Stomach (tissue), 9 donors: Measurements from ENCODE around the gene CBLIF. TPM values are rescaled to one million over a fixed set of nuclear protein-coding genes. Genes with fewer than 3 reads are reported as not detected.
A peak's percentile ranks its signal among the peaks of the same experiment; 100 is the strongest.
"Not testable (repeated sequence)": the region's sequence is repeated elsewhere in the genome, so short reads cannot be mapped to it uniquely, and the experiment has no call there.

ENCODE experiments used
- DNase-seq, 2 donors: peaks; one replicate each; pipeline versions ENCODE4 v3.0.0 to v3.0.0-alpha.2; 2013 to 2019
- H3K27ac ChIP-seq, 5 donors: fragments of 200-600 bp in 4 of 5; sonication (generic) in 4 of 5; one replicate each; pipeline ENCODE4 v1.5.1; 2013 to 2019; ENCODE audit warnings: mild to moderate bottlenecking in 1 of 5, moderate library complexity in 1 of 5
- H3K27me3 ChIP-seq, 3 donors: fragments of 200-600 bp; sonication (generic); one replicate each; pipeline ENCODE4 v1.5.1; 2017 to 2019; ENCODE audit warnings: mixed run types in 1 of 3
- H3K36me3 ChIP-seq, 4 donors: fragments of 200-600 bp; sonication (generic); 1 replicate in 3 of 4; 2 replicates in 1 of 4; pipeline ENCODE4 v1.5.1; 2016 to 2019
- H3K4me1 ChIP-seq, 4 donors: fragments of 200-600 bp; sonication (generic); one replicate each; pipeline ENCODE4 v1.5.1; 2016 to 2019
- H3K4me3 ChIP-seq, 4 donors: fragments of 200-600 bp; sonication (generic) in 3 of 4; one replicate each; pipeline ENCODE4 v1.5.1; 2016 to 2019; ENCODE audit warnings: mild to moderate bottlenecking in 1 of 4
- H3K9me3 ChIP-seq, 4 donors: fragments of 200-600 bp; sonication (generic); one replicate each; pipeline ENCODE4 v1.5.1; 2016 to 2019
- CTCF ChIP-seq, 7 experiments: fragments of 450-650 bp in 4 of 7; fragments of 200-600 bp in 3 of 7; sonication (generic) in 3 of 7; IDR thresholded peaks; one replicate each; pipeline ENCODE4 v1.5.1; 2016 to 2019; ENCODE audit warnings: antibody characterized with exemption in 7 of 7, control low read depth in 2 of 7, mild to moderate bottlenecking in 1 of 7
- EP300 ChIP-seq: sonication (generic); formaldehyde crosslinking; IDR thresholded peaks from one replicate; pipeline ENCODE4 v1.6.1; 2017; ENCODE audit warnings: antibody characterized with exemption
- POLR2A ChIP-seq, 4 donors: fragments of 450-650 bp; IDR thresholded peaks; one replicate each; pipeline ENCODE4 v1.6.1; 2016; ENCODE audit warnings: antibody characterized with exemption in 4 of 4, control low read depth in 2 of 4, mild to moderate bottlenecking in 1 of 4, moderate library complexity in 1 of 4
- POLR2AphosphoS5 ChIP-seq, 3 donors: sonication (generic); formaldehyde crosslinking; IDR thresholded peaks; one replicate each; pipeline ENCODE4 v1.6.1; 2016; ENCODE audit warnings: antibody characterized with exemption in 3 of 3
- WGBS, 5 donors: extraction: QIAGEN DNeasy Blood & Tissue Kit in 3 of 5; methylation state at CpG; one replicate each; pipeline versions ENCODE4 v1.1.5 to v1.1.7; 2013 to 2018; 5-methylcytosine and 5-hydroxymethylcytosine counted together
- intact Hi-C: fragments of 100-400 bp; cut with DNase I; formaldehyde crosslinking; loops from one replicate; pipeline ENCODE4 v1.15.1; 2023; ENCODE audit warnings: low total_unique reads
- polyA plus RNA-seq, 3 donors: library from polyadenylated mRNA; stranded (reverse); fragments of 200-250 nt; gene quantifications; one replicate each; pipeline ENCODE4 v1.2.3, GENCODE V29; 2013
- total RNA-seq, 5 donors: library from RNA; depleted of rRNA; stranded (reverse); fragments of >200 nt; gene quantifications; one replicate each; pipeline versions ENCODE4 v1.1.0 to v1.2.3, GENCODE V29; 2014 to 2016
- donor health status: healthy with polysubstance abuse.
- donor health status: Bipolar disorder and iron deficiency.
- donor health status: healthy.

CBLIF gene
- total and polyA plus RNA-seq, 8 donors, result 2.9 to 2,010 (median 629) TPM

- H3K4me1 ChIP-seq, result peaks cover 7 to 25% (median 17%) of the 10 kb centered on the region in 4 donors
- WGBS, 5 donors, result 33 to 50% (median 39%) methylated on average over 4 of the region's 4 CpGs
- no peaks in the 10 kb centered on the region for H3K9me3 ChIP-seq
- DNase-seq, result no peak
- intact Hi-C loops, result no loop called here
- TF ChIP-seq POLR2A (IDR thresholded peaks at IDR 0.05), result no peak
- TF ChIP-seq EP300, result no peak
- TF ChIP-seq CTCF (IDR thresholded peaks at IDR 0.05), result no peak
- TF ChIP-seq POLR2AphosphoS5 (IDR thresholded peaks at IDR 0.05), result no peak
- peaks cover 25 to 54% (median 42%) of the 10 kb centered on the region in 4 donors for H3K36me3 ChIP-seq
- no peaks in the 10 kb centered on the region for H3K27me3 ChIP-seq
- peak overlapping the region; percentile 60 to 70 (median 63) for H3K27ac ChIP-seq
- no peak overlapping the region for H3K4me3 ChIP-seq
Observed at GRCh38 chr11:59787255-59787588, 58.1 kb downstream of the CBLIF start.

GRCh38 chr11:59785818-59786217 lies 59.5 kb downstream of the CBLIF start:
- WGBS, 5 donors, result 84 to 91% (median 88%) methylated on average over 4 of the region's 4 CpGs

GRCh38 chr11:59784441-59784840 lies 60.9 kb downstream of the CBLIF start:
- DNase-seq, intact Hi-C loops, H3K27ac ChIP-seq, H3K9me3 ChIP-seq, H3K27me3 ChIP-seq, H3K4me3 ChIP-seq: not testable (repeated sequence)
- WGBS, 5 donors, result 81 to 86% (median 82%) methylated on average over 5 of the region's 5 CpGs
- H3K4me1 ChIP-seq, result peaks cover 7 to 25% (median 17%) of the 10 kb centered on the region in 4 donors
- peaks cover 12 to 39% (median 23%) of the 10 kb centered on the region in 4 donors for H3K36me3 ChIP-seq

More at GRCh38 chr11:59785818-59786217, 59.5 kb downstream of the CBLIF start:
- peaks cover 7 to 25% (median 17%) of the 10 kb centered on the region in 4 donors for H3K4me1 ChIP-seq
- no peak overlapping the region for H3K4me3 ChIP-seq
- H3K36me3 ChIP-seq, result peaks cover 20 to 40% (median 29%) of the 10 kb centered on the region in 4 donors
- H3K9me3 ChIP-seq, result no peaks in the 10 kb centered on the region
- intact Hi-C loops, result no loop called here
- DNase-seq, result no peak
- no peaks in the 10 kb centered on the region for H3K27me3 ChIP-seq
- H3K27ac ChIP-seq, result no peak overlapping the region
- TF ChIP-seq POLR2A (IDR thresholded peaks at IDR 0.05), result no peak
- no peak for TF ChIP-seq EP300
- no peak for TF ChIP-seq CTCF (IDR thresholded peaks at IDR 0.05)
- no peak for TF ChIP-seq POLR2AphosphoS5 (IDR thresholded peaks at IDR 0.05)

- Histone ChIP-seq H3K9me3 (no peaks in the 10 kb centered on the region), H3K36me3 (peaks cover 5 to 38% (median 15%) of the 10 kb centered on the region in 4 donors), H3K27ac (no peak overlapping the region), H3K4me1 (peaks cover 12 to 25% (median 17%) of the 10 kb centered on the region in 4 donors), H3K4me3 (no peak overlapping the region), H3K27me3 (no peaks in the 10 kb centered on the region)
- 76 to 89% (median 80%) methylated on average over 4 of the region's 4 CpGs for WGBS, 5 donors
- no peak for DNase-seq
- TF ChIP-seq CTCF (IDR thresholded peaks at IDR 0.05), result no peak
- no peak for TF ChIP-seq POLR2A (IDR thresholded peaks at IDR 0.05)
- no peak for TF ChIP-seq EP300
- TF ChIP-seq POLR2AphosphoS5 (IDR thresholded peaks at IDR 0.05), result no peak
- intact Hi-C loops, result no loop called here
Observed at GRCh38 chr11:59783632-59784090, 61.6 kb downstream of the CBLIF start.

GRCh38 chr11:59782080-59782479 lies 63.2 kb downstream of the CBLIF start:
- H3K4me1 ChIP-seq, result peaks cover 22 to 31% (median 28%) of the 10 kb centered on the region in 4 donors
- intact Hi-C loops, result no loop called here
- H3K36me3 ChIP-seq, result peaks cover 0 to 26% (median 16%) of the 10 kb centered on the region in 4 donors
- no peaks in the 10 kb centered on the region for H3K27me3 ChIP-seq
- no peak for TF ChIP-seq POLR2A (IDR thresholded peaks at IDR 0.05)
- no peak for TF ChIP-seq EP300
- no peak for TF ChIP-seq POLR2AphosphoS5 (IDR thresholded peaks at IDR 0.05)
- TF ChIP-seq CTCF (IDR thresholded peaks at IDR 0.05), result no peak
- no peak for DNase-seq
- H3K27ac ChIP-seq, result no peak overlapping the region
- H3K4me3 ChIP-seq, result no peak overlapping the region
- 69 to 85% (median 82%) methylated on average over 2 of the region's 2 CpGs for WGBS, 5 donors
- H3K9me3 ChIP-seq, result no peaks in the 10 kb centered on the region
